CD4-positive, alpha-beta T cell treated with Interleukin-21 for 1 hour (primary cell): Measurements from ENCODE around the gene DNPH1.

Experiments used
- DNase-seq: peaks from one replicate; pipeline ENCODE4 v3.0.0-alpha.2; 2020

DNPH1 gene

DNA sequence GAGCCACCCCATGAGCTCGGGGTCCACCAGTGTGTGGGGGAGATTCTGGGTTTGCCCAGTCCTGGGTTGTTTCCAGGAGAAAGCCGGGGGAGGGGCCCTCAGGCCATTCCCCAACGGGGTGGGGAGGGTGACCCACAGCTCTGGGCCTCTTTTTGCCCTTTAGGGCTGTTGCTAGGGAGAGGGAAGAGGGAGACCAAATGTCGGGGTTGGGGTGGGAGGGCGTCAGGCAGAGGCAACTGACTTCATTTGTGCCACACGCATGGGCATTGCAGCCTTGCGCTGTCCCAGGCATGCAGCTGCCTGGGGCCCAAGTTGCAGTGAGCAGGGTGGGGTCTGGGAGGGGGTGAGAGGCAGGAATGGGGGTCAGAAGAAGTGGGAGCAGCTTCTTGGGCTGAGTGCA is 49.2 kb downstream of the DNPH1 start:
- DNase-seq = no peak

DNA sequence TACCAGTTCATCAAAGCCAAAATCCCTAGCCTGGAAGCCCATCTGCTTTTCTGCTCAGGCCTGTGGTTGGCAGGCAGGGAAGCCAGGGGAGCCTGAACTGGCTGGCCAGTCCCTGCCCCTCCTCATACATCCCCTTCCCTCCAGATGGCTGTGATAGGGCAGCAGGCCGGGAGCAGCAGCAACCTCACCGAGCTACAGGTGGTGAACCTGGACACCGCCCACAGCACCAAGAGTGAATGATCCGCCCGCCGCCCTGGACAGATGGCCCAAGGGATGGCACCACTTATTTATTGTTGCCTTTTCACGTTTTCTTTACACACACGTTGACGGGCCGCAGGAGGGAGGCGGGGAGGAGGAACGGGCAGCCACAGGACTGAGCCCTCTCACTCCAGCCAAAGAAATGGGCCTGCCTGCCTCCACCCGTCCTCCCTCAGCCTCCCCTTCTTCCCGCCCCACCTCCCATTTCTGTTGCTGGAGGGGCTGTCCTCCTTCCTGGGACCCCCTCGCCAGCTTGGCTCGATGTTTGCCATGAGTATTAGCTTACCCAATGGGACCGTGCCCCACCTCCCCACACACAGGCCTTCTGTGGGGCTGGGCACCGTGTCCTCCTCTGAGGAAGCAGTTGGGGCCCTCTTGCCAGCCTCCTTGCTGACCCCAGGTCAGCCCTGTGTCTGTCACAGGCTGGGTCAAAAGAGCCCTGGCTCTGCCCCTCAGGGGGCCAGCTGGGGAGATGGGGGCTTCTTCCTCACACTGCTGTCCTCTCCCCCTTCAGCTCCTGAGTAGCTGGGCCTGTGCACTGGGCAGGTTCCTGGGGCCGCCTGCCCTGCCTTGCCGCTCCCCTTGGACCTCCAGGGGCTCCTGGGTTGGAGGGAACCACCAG is 50.1 kb downstream of the DNPH1 start:
- DNase-seq = no peak

DNA sequence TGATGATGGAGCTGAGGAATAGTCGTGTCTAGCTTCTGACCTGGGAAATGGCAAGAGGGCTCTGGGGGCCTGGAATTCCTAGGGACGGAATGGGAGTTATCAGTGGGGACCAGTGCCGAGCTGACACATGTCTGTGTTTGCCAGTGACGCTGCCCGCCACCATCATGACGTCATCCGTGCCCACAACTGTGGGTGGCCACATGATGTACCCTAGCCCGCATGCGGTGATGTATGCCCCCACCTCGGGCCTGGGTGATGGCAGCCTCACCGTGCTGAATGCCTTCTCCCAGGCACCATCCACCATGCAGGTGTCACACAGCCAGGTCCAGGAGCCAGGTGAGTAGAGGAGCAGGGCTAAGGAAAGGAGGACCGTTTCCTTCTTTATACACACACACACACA is 51.1 kb downstream of the DNPH1 start:
- DNase-seq = no peak

DNA sequence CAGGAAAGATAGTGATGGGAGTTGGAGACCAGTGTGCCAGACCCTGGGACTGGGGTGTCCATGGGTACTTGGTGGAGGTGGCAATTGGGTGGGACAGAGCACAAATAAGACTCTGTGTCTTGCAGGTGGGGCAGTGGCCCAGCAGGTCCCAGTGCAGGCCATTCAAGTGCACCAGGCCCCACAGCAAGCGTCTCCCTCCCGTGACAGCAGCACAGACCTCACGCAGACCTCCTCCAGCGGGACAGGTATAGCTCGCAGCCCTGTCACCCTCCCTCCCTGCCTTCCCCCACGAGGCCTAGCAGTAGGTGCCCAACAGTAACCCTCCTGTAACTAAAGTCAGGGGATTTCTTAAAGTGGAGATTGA is 52.9 kb downstream of the DNPH1 start:
- DNase-seq = no peak

DNA sequence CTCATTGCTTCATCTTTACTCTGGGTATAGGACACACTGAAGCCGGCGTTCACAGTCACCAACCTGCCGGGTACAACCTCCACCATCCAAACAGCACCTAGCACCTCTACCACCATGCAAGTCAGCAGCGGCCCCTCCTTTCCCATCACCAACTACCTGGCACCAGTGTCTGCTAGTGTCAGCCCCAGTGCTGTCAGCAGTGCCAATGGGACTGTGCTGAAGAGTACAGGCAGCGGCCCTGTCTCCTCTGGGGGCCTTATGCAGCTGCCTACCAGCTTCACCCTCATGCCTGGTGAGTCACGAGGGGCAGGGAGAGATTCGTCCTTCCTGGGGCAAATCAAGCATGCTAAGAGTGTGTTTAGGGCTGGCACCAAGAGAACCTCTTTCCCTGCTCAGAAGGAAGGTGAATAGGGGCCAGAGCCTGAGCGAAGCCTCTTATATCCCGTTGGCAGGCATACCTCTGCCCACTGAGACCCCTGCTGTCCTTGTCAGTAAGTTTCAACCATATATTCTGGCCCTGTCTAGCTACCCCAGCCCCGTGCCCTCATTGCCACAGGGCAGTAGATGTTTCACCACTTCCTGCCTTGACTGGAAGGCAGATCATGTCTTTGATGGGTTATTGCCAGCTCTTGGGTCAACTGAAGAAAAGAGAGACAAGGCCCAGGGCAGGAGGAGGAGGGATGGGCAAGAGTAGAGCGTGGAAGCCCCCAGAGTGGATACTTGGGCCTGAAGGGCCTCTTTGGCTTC is 53.4 kb downstream of the DNPH1 start:
- no peak for DNase-seq
